T-helper 1 cell treated with Interleukin-12 subunit alpha and Interleukin-12 subunit beta and Interleukin-4 antibody, amounts not matched to agents 30 μg/mL and 1 μg/mL, for 36 hours (primary cell): Measurements from ENCODE around the gene NKX2-4.
"Not testable (repeated sequence)": the region's sequence is repeated elsewhere in the genome, so short reads cannot be mapped to it uniquely, and the experiment has no call there.

Experiments used
- H3K27ac Mint-ChIP-seq: one replicate; pipeline ENCODE4 v1.8.0; 2021; ENCODE audit warnings: mild to moderate bottlenecking, mixed read lengths
- H3K27me3 Mint-ChIP-seq: one replicate; pipeline ENCODE4 v1.8.0; 2021; ENCODE audit warnings: low read depth, mixed read lengths
- H3K36me3 Mint-ChIP-seq: one replicate; pipeline ENCODE4 v1.8.0; 2021; ENCODE audit warnings: low read depth, mixed read lengths
- H3K4me1 Mint-ChIP-seq: one replicate; pipeline ENCODE4 v1.8.0; 2021; ENCODE audit warnings: low read depth, mixed read lengths
- H3K4me3 Mint-ChIP-seq: one replicate; pipeline ENCODE4 v1.8.0; 2021; ENCODE audit warnings: mild to moderate bottlenecking, moderate library complexity, mixed read lengths
- H3K9me3 Mint-ChIP-seq: one replicate; pipeline ENCODE4 v1.8.0; 2021; ENCODE audit warnings: mixed read lengths

The NKX2-4 gene

DNA sequence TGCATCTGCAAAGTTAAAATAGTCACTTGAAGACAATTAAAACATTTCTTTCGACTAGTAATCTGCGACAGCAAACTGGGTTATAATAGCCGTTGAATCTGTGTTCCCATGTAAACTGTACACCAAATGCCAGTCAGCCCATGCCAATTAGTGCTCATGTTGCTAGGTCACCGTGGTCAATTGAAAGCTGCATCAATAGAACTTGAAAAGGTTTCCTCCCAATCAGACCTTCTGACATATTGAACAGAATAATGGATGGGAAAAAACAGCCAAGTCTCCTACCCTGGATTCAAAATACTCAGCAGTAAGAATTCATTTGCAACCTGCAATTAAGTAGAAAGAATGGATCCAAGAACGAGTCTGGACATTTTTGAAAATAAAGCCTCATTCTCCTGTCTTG lies 11.2 kb downstream of the NKX2-4 start:
- Mint-ChIP-seq H3K36me3 (peaks cover 36% of the 10 kb centered on the region), H3K27ac (no peak overlapping the region), H3K9me3 (no peaks in the 10 kb centered on the region), H3K4me3 (no peak overlapping the region), H3K27me3 (peaks cover 5% of the 10 kb centered on the region), H3K4me1 (peaks cover 1% of the 10 kb centered on the region)

DNA sequence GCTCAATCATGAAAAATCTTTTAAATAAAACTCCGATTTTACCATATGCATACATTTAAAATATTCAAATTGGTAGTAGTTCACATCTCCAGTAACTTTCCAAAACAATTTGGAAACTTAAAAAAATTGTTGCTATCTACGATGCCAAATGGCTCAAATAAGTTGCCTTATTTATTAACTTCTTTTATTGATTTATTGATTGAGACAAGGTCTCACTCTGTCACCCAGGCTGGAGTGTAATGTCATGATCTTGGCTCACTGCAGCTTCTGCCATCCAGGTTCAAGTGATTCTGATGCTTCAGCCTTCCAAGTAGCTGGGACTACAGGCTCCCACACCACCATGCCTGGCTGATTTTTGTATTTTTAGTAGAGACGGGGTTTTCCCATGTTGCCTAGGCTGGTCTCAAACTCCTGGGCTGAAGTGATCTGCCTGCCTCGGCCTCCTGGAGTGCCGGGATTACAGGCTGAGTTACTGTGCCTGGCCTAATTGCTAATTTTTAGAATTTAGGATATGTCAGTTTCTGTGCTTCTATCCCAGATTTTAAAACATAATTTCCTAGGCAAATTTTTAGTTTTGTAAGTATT lies 12.9 kb downstream of the NKX2-4 start:
- Mint-ChIP-seq H3K27ac (no peak overlapping the region), H3K4me1 (no peaks in the 10 kb centered on the region), H3K27me3 (no peaks in the 10 kb centered on the region), H3K36me3 (peaks cover 33% of the 10 kb centered on the region), H3K4me3 (no peak overlapping the region), H3K9me3 (no peaks in the 10 kb centered on the region)

DNA sequence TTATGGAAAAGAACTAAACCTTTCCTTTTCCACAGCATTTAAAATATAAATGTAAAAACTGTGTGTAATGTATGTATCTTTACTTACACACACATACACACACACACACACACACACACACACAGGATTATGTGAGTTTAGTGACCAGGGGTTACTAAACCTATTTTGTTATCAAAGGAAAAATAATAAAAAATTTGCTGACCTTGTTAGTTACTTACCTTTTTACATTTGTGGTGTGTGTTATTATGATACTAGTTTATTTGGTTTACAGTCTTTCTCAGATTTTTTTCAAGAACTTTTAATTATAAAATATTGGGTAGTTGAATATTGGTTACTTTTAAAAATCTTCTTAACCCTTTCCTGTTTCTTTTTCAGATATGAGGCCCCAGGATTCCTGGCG lies 15.7 kb downstream of the NKX2-4 start:
- Mint-ChIP-seq H3K9me3 (no peaks in the 10 kb centered on the region), H3K27me3 (no peaks in the 10 kb centered on the region), H3K4me1 (peaks cover 2% of the 10 kb centered on the region), H3K27ac (no peak overlapping the region), H3K4me3 (no peak overlapping the region), H3K36me3 (peaks cover 30% of the 10 kb centered on the region)

DNA sequence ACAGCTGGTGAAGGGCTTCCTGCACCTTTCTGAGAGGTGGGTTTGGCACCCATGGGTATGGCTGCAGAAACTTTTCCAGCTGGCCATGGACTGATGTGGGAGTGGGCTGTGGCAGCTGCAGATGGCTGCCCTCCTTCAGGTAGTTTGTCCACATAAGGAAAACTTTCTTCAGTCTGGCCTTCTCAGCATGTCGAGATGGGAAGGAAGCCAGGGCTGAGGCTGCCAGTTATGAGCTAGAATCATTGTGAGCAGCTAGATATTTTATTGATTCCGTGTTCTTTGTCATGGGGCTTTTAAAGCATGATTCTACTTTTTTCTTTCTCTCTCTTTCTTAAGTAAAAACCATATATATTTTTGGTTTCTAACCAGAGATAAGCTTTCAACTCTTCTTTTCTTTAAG lies 16.6 kb downstream of the NKX2-4 start:
- Mint-ChIP-seq H3K9me3 (no peaks in the 10 kb centered on the region), H3K4me1 (peaks cover 2% of the 10 kb centered on the region), H3K27me3 (no peaks in the 10 kb centered on the region), H3K36me3 (peaks cover 34% of the 10 kb centered on the region), H3K27ac (no peak overlapping the region), H3K4me3 (no peak overlapping the region)

DNA sequence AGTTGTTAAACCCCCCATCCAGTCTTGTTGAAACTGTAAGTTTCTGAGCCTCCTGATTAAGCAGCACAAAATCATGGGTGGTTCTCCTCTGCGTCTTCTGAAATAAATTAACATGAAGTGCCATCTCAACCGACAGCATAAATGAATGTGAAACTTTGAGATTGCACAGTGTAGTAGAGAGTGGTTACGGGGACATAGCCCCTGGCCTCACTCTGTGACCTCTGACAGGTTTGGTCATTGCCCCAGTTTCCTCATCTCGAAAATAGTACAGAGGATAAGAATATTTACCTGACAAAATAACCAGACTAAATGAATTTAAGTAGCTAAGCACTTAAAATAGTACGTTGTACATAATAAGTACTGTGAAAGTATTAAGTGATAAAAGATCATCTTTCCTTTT lies 19.1 kb downstream of the NKX2-4 start:
- peaks cover 2% of the 10 kb centered on the region for H3K4me1 Mint-ChIP-seq
- H3K27me3 Mint-ChIP-seq: no peaks in the 10 kb centered on the region
- H3K36me3 Mint-ChIP-seq: peaks cover 34% of the 10 kb centered on the region
- H3K4me3 Mint-ChIP-seq: no peak overlapping the region
- H3K9me3 Mint-ChIP-seq: no peaks in the 10 kb centered on the region
- H3K27ac Mint-ChIP-seq: no peak overlapping the region

DNA sequence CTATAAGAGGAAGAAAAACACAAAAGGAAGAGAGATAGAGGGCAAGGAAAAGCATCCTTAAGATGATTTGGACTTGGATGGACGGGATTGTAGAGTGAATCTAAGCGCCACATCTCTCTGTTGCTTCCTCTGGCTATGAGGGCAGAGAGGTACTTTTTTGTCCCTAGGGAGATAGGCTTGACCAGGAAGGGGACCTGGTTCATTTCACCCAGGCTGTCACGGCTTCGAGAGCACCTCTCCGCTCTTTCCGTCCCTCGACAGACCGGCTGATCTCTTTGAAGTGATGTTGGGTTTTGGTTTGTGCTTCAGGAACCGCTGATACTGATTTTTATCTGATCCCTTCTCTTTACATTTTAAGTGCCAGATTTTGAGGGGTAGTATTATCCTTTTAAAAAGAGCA lies 19.6 kb downstream of the NKX2-4 start:
- Mint-ChIP-seq H3K27me3 (no peaks in the 10 kb centered on the region), H3K36me3 (peaks cover 33% of the 10 kb centered on the region), H3K4me1 (peaks cover 2% of the 10 kb centered on the region), H3K27ac (no peak overlapping the region), H3K4me3 (no peak overlapping the region), H3K9me3 (no peaks in the 10 kb centered on the region)

DNA sequence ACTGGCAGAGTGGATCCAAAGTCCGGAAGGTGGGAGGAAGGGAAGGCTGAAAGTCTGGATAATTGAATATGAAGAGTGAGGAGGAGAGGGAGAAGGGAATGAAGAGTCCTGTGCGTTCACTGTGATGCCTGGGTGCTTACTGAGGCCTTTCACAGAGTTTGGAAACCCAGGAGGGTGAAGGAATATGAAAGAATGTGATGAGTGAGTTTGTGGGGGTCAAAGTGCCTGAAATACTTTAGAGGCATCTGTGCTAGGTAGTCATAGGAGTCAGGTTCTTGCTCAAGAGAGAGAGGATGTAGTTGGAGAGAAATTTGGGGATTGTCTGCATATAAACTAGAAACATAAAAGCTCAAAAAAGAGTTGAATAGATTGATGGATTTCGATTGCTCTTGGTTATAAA lies 20.7 kb downstream of the NKX2-4 start:
- no peak overlapping the region for H3K27ac Mint-ChIP-seq
- peaks cover 38% of the 10 kb centered on the region for H3K36me3 Mint-ChIP-seq

DNA sequence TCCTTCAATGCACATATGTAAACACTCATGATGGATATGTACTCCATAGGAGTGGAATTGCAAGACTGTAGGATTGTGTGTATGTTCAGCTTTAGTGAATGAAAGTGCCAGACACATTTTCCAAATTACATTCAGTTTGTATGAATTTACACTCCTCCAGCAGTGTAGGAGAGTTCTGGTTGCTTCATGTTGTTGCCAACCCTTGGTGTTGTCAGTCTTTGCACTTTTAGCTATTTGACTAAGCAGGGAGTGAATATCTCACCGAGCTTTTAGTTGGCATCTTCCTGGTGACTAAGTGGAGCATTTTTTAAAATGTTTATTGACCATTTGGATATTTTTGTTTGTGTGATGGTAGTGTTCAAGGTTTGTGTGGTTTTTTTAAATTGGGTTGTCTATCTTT lies 23.9 kb downstream of the NKX2-4 start:
- Mint-ChIP-seq H3K4me1 (peaks cover 5% of the 10 kb centered on the region), H3K27me3 (no peaks in the 10 kb centered on the region), H3K36me3 (peaks cover 32% of the 10 kb centered on the region), H3K9me3 (no peaks in the 10 kb centered on the region), H3K27ac (no peak overlapping the region), H3K4me3 (no peak overlapping the region)

More for the DNA sequence above, 20.7 kb downstream of the NKX2-4 start:
- peaks cover 5% of the 10 kb centered on the region for H3K4me1 Mint-ChIP-seq
- H3K9me3 Mint-ChIP-seq: no peaks in the 10 kb centered on the region
- no peak overlapping the region for H3K4me3 Mint-ChIP-seq
- H3K27me3 Mint-ChIP-seq: no peaks in the 10 kb centered on the region

DNA sequence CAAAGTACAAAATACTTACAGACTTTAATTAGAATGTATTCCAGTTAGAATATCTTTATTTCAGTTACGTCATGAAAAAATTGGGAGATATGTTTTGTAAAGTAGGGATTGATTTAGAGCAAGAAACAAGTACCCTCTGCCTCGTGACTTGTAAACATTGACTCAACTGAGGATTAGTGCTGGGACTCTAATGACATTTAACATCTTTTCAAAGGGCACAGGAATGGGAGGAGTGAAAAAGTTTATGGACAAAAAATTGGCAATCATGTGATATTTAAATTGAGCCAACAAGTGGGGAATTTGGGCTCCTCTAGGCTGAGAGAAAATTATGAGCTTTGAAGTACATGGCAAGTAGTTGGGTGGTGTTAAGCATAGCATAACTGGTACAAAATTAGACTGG lies 25.3 kb downstream of the NKX2-4 start:
- H3K4me3 Mint-ChIP-seq: no peak overlapping the region
- H3K27ac Mint-ChIP-seq: no peak overlapping the region
- H3K4me1 Mint-ChIP-seq: peaks cover 5% of the 10 kb centered on the region
- H3K36me3 Mint-ChIP-seq: peaks cover 32% of the 10 kb centered on the region
- no peaks in the 10 kb centered on the region for H3K9me3 Mint-ChIP-seq
- no peaks in the 10 kb centered on the region for H3K27me3 Mint-ChIP-seq

DNA sequence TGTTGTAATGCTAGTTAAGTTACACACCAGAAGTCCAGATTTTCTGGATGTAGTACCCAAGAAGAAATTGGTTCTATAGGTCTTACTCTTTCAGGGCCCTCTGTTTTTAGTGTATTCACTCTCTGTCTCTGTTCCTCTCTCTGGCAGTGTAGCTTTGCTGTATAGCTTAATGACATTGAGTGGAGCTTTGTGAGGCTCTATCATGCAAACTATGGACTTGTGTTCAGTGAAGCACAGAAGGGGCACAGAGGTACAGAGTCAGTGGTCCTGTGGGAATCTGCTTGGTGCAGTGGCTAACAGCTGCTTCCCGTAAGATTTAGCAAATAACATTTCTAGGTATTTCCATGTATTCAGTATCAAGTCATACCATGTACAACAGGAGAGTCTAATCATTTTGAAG lies 26.1 kb downstream of the NKX2-4 start:
- H3K9me3 Mint-ChIP-seq: no peaks in the 10 kb centered on the region
- H3K27ac Mint-ChIP-seq: no peak overlapping the region
- peaks cover 5% of the 10 kb centered on the region for H3K4me1 Mint-ChIP-seq
- peaks cover 31% of the 10 kb centered on the region for H3K36me3 Mint-ChIP-seq
- H3K27me3 Mint-ChIP-seq: no peaks in the 10 kb centered on the region
- no peak overlapping the region for H3K4me3 Mint-ChIP-seq

DNA sequence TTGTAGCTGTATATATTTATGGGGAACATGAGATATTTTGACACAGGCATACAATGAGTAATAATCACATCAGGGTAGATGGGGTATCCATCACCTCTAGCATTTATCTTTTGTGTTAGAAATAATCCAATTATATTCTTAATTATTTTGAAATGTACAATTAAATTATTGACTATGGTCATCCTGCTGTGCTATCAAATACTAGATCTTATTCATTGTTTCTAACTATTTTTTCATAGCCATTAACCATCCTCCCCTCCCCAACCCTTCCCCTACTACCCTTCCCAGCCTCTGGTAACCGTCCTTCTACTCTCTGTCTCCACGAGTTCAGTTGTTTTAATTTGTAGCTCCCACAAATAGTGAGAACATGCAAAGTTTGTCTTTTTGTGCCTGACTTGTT lies 28.5 kb downstream of the NKX2-4 start:
- Mint-ChIP-seq H3K4me1 (peaks cover 5% of the 10 kb centered on the region), H3K27ac (no peak overlapping the region), H3K36me3 (peaks cover 34% of the 10 kb centered on the region), H3K9me3 (no peaks in the 10 kb centered on the region), H3K27me3 (no peaks in the 10 kb centered on the region), H3K4me3 (no peak overlapping the region)

DNA sequence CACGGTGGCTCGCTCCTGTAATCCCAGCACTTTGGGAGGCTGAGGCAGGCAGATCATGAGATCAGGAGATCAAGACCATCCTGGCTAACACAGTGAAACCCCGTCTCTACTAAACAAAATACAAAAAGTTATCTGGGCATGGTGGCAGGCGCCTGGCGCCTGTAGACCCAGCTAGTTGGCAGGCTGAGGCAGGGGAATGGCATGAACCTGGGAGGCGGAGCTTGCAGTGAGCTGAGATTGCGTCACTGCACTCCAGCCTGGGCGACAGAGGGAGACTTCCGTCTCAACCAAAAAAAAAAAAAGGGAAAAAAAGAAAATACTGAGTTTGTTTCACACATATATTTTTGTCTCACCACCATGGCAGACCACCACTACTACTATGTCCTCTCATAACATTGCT lies 31.1 kb downstream of the NKX2-4 start:
- not testable (repeated sequence) for H3K4me1 Mint-ChIP-seq, H3K27ac Mint-ChIP-seq, H3K9me3 Mint-ChIP-seq, H3K4me3 Mint-ChIP-seq, H3K27me3 Mint-ChIP-seq
- H3K36me3 Mint-ChIP-seq: peaks cover 34% of the 10 kb centered on the region

DNA sequence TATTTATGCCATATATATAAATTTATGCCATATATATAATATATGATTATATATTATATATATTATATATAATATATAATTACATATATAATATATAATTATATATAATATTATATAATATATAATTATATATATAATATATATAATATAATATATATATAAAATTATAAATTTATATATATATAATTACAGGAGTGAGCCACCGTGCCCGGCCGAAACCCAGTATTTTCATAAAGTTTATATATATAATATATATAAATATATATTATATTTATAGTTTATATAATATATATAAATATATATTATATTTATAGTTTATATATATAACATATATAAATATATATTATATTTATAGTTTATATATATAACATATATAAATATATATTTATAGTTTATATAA lies 31.6 kb downstream of the NKX2-4 start:
- Mint-ChIP-seq H3K27ac (no peak overlapping the region), H3K4me1 (peaks cover 10% of the 10 kb centered on the region), H3K4me3 (no peak overlapping the region), H3K9me3 (no peaks in the 10 kb centered on the region), H3K36me3 (peaks cover 34% of the 10 kb centered on the region), H3K27me3 (no peaks in the 10 kb centered on the region)

DNA sequence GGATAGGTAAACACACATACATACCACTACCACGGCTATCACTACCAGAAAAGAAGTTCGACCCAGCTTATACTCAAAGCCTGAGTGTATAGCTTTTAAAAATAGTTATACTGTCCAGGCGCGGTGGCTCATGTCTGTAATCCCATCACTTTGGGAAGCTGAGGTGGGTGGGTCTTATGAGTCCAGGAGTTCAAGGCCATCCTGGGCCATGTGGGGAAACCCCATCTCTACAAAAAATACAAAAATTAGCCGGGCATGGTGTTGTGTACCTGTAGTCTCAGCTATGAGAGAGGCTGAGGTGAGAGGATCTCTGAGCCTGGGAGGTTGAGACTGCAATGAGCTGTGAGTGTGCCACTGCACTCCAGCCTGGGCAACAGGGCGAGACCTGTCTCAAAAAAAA lies 32.9 kb downstream of the NKX2-4 start:
- peaks cover 18% of the 10 kb centered on the region for H3K4me1 Mint-ChIP-seq
- H3K27ac Mint-ChIP-seq: no peak overlapping the region
- H3K27me3 Mint-ChIP-seq: no peaks in the 10 kb centered on the region
- H3K9me3 Mint-ChIP-seq: no peaks in the 10 kb centered on the region
- peaks cover 41% of the 10 kb centered on the region for H3K36me3 Mint-ChIP-seq
- H3K4me3 Mint-ChIP-seq: no peak overlapping the region

DNA sequence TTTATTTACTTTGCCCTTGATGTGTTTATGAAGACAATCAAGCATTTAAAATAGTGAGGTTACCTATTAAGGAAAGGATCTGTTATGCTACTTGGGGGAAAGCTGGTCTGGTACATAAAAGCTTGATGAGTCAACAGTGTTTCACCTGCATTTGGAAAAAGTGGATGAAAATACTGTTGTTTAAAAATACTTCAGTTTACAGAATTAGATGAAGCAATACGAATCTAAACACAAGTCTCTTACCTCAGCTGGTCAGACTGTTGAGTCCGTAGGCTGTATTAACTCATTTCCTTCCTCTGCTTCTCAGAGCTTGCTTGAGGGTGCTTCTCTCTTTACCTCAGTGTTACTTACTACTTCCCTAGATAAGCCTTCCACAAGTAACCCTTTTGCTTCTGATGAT lies 36.1 kb downstream of the NKX2-4 start:
- Mint-ChIP-seq H3K4me3 (no peak overlapping the region), H3K27ac (no peak overlapping the region), H3K27me3 (no peaks in the 10 kb centered on the region), H3K36me3 (peaks cover 33% of the 10 kb centered on the region), H3K4me1 (peaks cover 18% of the 10 kb centered on the region), H3K9me3 (no peaks in the 10 kb centered on the region)

DNA sequence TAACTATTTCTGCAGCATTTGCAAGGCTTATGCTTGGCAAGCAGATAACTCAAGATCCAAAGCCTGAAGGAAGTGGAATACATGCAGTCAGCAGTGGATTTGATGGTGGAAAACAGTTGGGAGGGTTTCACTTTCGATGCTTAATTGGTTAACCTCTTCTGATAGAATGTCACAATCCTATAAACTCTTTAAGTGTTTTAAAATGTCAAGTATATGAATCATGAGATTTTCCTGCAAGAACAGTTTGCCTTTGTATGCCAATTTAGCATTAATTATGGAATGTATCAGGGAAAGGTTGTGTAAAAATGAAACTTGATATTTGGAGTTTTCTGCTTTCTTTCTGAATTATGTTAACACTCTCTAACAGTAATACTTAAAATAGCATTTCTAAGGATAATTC lies 36.6 kb downstream of the NKX2-4 start:
- Mint-ChIP-seq H3K27ac (no peak overlapping the region), H3K4me1 (peaks cover 18% of the 10 kb centered on the region)

More for the DNA sequence above, 36.6 kb downstream of the NKX2-4 start:
- no peaks in the 10 kb centered on the region for H3K27me3 Mint-ChIP-seq
- no peak overlapping the region for H3K4me3 Mint-ChIP-seq
- peaks cover 34% of the 10 kb centered on the region for H3K36me3 Mint-ChIP-seq
- H3K9me3 Mint-ChIP-seq: no peaks in the 10 kb centered on the region
